Kidney epithelial cell (primary cell): ENCODE results near the gene TNNC2. TPM values are rescaled to one million over a fixed set of nuclear protein-coding genes. Genes with fewer than 3 reads are reported as not detected.

Experiments used
- DNase-seq: peaks from one replicate; pipeline ENCODE4 v3.0.0-alpha.2; 2010; ENCODE audit warnings: low read depth
- H3K27me3 ChIP-seq: 2 replicates; pipeline ENCODE4 v1.6.0; 2011; ENCODE audit warnings: low read length; ENCODE audit not compliant: control insufficient read depth, insufficient read depth
- H3K36me3 ChIP-seq: 2 replicates; pipeline ENCODE4 v1.5.1; 2011; ENCODE audit warnings: low read length; ENCODE audit not compliant: control insufficient read depth, insufficient read depth
- H3K4me3 ChIP-seq: 2 replicates; pipeline ENCODE4 v1.5.1; 2011; ENCODE audit warnings: low read depth, mild to moderate bottlenecking, control low read depth, low read length
- total RNA-seq: library from RNA; depleted of rRNA; stranded (reverse); fragments of >200 nt; gene quantifications from 2 replicates; pipeline ENCODE4 v1.2.3, GENCODE V29; 2015
- TF ChIP-seq, protein P1 (sequence below): IDR thresholded peaks from 2 replicates; pipeline ENCODE4 v1.5.1; 2011; ENCODE audit warnings: mild to moderate bottlenecking, moderate library complexity, low read length, control low read depth, inconsistent platforms; ENCODE audit not compliant: insufficient read depth, poor library complexity, severe bottlenecking

TNNC2 gene
- total RNA-seq, 1 donor from 2014 or later, result not detected

DNA sequence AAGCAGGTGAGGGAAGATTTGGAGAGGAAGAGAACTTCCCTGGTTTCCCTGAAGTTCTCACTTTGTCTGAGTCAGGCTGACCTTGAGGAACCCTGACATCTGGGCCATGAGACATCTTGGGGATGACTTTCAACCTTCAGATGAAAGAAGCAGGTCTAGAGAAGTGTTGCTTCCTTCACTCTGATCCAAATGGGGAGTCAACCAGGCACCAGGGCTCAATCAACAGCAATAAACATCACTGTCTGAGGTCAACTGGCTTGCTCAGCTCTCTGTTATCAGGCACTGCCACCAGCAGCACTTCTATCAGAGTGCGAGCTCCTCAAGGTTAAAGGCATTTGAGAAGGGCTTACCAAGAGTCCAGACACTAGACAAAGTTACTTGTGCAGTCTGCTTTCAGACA lies 23.8 kb upstream of the TNNC2 start:
- Histone ChIP-seq H3K27me3 (no peaks in the 10 kb centered on the region), H3K4me3 (no peak overlapping the region), H3K36me3 (no peaks in the 10 kb centered on the region)
- TF ChIP-seq, protein P1, sequence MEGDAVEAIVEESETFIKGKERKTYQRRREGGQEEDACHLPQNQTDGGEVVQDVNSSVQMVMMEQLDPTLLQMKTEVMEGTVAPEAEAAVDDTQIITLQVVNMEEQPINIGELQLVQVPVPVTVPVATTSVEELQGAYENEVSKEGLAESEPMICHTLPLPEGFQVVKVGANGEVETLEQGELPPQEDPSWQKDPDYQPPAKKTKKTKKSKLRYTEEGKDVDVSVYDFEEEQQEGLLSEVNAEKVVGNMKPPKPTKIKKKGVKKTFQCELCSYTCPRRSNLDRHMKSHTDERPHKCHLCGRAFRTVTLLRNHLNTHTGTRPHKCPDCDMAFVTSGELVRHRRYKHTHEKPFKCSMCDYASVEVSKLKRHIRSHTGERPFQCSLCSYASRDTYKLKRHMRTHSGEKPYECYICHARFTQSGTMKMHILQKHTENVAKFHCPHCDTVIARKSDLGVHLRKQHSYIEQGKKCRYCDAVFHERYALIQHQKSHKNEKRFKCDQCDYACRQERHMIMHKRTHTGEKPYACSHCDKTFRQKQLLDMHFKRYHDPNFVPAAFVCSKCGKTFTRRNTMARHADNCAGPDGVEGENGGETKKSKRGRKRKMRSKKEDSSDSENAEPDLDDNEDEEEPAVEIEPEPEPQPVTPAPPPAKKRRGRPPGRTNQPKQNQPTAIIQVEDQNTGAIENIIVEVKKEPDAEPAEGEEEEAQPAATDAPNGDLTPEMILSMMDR, result no peak
- no peak for DNase-seq

DNA sequence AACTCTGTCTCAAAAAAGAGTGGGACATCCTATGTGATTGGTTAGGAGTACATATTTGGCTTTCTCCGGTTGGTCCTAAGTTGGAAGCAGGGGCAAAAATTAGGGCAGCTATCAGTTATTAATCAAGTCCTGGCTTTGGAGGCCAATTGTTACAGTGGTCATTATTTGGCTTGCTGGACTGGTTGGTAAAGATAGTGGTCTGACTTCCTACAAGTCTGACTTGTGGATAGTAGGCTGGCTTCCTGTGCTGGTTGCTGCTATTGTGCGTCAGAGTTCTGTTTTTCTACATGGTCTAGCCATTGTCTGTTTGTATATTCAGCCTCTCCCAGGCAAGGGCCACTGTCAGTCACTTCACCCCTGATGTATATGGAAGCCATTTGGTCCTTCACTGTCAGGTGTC lies 23.1 kb upstream of the TNNC2 start:
- Histone ChIP-seq H3K4me3 (no peak overlapping the region), H3K27me3 (no peaks in the 10 kb centered on the region), H3K36me3 (peaks cover 2% of the 10 kb centered on the region)
- no peak for DNase-seq
- TF ChIP-seq, protein P1, result no peak

DNA sequence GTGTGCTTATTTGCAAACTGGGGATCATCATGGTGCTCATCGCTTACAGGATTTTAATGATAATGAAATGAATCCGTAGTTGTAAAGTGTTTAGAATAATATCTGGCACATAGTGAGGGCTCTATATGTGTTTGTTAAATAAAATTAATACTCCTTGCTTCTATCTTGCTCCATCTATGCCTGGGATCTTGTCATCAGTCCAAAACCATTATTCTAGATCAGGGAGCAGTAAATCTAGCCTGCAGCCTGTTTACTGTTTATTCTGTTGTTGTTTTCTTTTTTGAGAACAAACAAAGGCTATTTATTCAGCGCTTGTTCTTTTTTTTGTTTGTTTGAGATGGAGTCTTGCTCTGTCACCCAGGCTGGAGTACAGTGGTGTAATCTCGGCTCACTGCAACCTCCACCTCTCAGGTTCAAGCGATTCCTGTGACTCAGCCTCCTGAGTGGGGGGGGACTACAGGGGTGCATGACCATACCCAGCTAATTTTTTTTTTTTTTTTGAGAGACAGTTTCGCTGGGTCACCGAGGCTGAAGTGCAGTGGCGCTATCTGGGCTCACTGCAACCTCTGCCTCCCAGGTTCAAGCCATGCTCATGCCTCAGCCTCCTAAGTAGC lies 22.0 kb upstream of the TNNC2 start:
- Histone ChIP-seq H3K27me3 (no peaks in the 10 kb centered on the region), H3K36me3 (peaks cover 2% of the 10 kb centered on the region), H3K4me3 (no peak overlapping the region)
- TF ChIP-seq, protein P1, result no peak
- DNase-seq, result no peak

DNA sequence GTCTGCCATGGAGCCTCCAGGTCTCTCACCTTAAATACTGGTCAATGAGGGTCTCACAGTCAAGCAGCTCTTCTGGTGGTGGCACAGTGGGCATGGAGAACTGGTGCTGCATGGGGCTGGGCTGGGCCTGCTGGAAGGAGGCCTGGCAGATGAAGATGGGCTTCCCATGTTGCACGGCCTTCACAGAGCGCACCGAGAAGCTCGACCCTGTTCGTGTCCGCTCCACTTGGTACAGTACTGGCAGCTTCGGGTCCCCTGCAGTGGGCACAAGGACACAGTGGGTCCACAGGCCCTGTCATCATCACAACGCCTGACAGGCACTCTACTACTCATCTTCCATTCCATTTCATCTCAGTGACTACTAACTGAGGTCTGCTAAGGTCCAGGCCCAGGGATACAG lies 21.3 kb upstream of the TNNC2 start:
- peaks cover 2% of the 10 kb centered on the region for H3K36me3 ChIP-seq
- no peaks in the 10 kb centered on the region for H3K27me3 ChIP-seq
- TF ChIP-seq, protein P1, result no peak
- DNase-seq, result no peak
- no peak overlapping the region for H3K4me3 ChIP-seq

DNA sequence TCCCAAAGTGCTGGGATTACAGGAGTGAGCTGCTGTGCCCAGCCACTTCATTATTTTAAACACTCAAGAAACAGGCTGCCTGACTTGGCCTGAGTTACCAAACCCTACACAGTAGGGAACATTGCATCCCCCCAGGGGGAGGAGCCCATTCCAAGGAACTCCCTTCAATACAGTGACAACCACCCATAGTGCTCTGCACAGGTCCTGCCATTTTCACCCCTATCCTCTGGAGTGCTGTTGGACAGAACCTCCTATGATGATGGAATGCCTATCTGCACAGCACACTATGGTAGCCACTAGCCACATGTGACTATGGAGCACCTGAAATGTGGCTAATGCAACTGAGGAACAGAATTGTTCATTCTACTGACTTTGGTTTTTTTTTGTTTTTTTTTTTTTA lies 18.3 kb upstream of the TNNC2 start:
- DNase-seq, result no peak
- H3K36me3 ChIP-seq, result peaks cover 4% of the 10 kb centered on the region
- H3K4me3 ChIP-seq, result no peak overlapping the region
- H3K27me3 ChIP-seq, result no peaks in the 10 kb centered on the region
- TF ChIP-seq, protein P1, result no peak

DNA sequence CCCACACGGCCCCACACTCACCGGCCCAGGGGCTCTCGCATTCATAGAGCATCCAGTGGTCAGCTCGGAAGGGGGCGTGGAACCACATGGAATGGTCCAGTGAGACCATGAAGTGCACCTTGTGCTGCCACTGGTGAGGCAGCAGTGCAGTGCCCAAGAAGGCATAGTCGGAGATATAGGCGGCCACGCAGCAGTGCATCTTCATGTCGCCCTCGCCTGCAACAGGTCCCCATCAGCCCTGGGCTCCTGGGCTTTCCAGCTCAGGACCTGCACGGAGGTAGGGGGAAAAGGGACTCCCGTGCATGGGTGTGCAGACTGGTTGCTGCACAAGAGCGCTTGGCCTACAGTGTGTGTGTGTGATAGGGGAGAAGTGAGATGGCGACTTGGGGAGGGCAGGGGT lies 16.4 kb upstream of the TNNC2 start:
- peaks cover 4% of the 10 kb centered on the region for H3K36me3 ChIP-seq
- DNase-seq, result no peak
- H3K27me3 ChIP-seq, result no peaks in the 10 kb centered on the region
- H3K4me3 ChIP-seq, result no peak overlapping the region
- TF ChIP-seq, protein P1, result no peak
